T-helper 1 cell treated with Interleukin-12 subunit alpha and Interleukin-12 subunit beta and Interleukin-4 antibody, amounts not matched to agents 30 μg/mL and 1 μg/mL, for 36 hours (primary cell): Measurements from ENCODE around the gene MPC1.

Experiments used
- H3K27ac Mint-ChIP-seq: one replicate; pipeline ENCODE4 v1.8.0; 2021; ENCODE audit warnings: mild to moderate bottlenecking, mixed read lengths
- H3K27me3 Mint-ChIP-seq: one replicate; pipeline ENCODE4 v1.8.0; 2021; ENCODE audit warnings: low read depth, mixed read lengths
- H3K36me3 Mint-ChIP-seq: one replicate; pipeline ENCODE4 v1.8.0; 2021; ENCODE audit warnings: low read depth, mixed read lengths
- H3K4me1 Mint-ChIP-seq: one replicate; pipeline ENCODE4 v1.8.0; 2021; ENCODE audit warnings: low read depth, mixed read lengths
- H3K4me3 Mint-ChIP-seq: one replicate; pipeline ENCODE4 v1.8.0; 2021; ENCODE audit warnings: mild to moderate bottlenecking, moderate library complexity, mixed read lengths
- H3K9me3 Mint-ChIP-seq: one replicate; pipeline ENCODE4 v1.8.0; 2021; ENCODE audit warnings: mixed read lengths

Gene MPC1

GRCh38 chr6:166382933-166383801 is at the start of gene MPC1:
Gene MPC1, minus strand, starts transcription at chr6:166382940. Its CDS starts 64 bp downstream, at chr6:166382876.
- H3K36me3 Mint-ChIP-seq, result no peaks in the 10 kb centered on the region
- H3K9me3 Mint-ChIP-seq, result no peaks in the 10 kb centered on the region
- H3K27me3 Mint-ChIP-seq, result peaks cover 10% of the 10 kb centered on the region
- peaks cover 8% of the 10 kb centered on the region for H3K4me1 Mint-ChIP-seq
- peak within 1 kb of the TSS; percentile 71 for H3K27ac Mint-ChIP-seq
- peak within 1 kb of the TSS; percentile 86 for H3K4me3 Mint-ChIP-seq

- Mint-ChIP-seq H3K27me3 (peaks cover 2% of the 10 kb centered on the region), H3K36me3 (peaks cover 3% of the 10 kb centered on the region), H3K9me3 (no peaks in the 10 kb centered on the region), H3K4me3 (no peak overlapping the region), H3K27ac (no peak overlapping the region), H3K4me1 (no peaks in the 10 kb centered on the region)
These were observed 47.5 kb upstream of the MPC1 start for GRCh38 chr6:166430269-166430668.

DNA sequence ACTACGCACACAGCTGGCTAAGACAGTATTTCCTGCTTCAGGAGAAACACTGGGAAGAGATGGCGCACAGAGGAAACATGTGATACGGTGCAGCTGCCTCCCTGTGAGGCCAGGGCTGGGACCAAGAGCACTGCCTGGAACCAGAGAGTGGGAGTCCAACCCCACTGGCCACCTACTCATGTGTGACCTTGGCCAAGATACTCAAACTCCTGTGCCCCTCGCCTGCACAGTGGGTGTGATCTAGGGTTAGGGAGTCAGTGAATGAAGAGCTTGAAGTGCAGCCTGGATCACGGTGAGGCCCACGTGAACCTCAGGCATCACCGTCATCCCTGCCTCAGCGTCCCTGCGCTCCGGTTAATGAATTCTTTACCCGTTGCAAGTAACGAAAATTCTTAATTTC is 41.7 kb upstream of the MPC1 start:
- Mint-ChIP-seq H3K27ac (no peak overlapping the region), H3K4me1 (peaks cover 18% of the 10 kb centered on the region), H3K4me3 (no peak overlapping the region), H3K36me3 (peaks cover 3% of the 10 kb centered on the region), H3K9me3 (no peaks in the 10 kb centered on the region), H3K27me3 (peaks cover 9% of the 10 kb centered on the region)

DNA sequence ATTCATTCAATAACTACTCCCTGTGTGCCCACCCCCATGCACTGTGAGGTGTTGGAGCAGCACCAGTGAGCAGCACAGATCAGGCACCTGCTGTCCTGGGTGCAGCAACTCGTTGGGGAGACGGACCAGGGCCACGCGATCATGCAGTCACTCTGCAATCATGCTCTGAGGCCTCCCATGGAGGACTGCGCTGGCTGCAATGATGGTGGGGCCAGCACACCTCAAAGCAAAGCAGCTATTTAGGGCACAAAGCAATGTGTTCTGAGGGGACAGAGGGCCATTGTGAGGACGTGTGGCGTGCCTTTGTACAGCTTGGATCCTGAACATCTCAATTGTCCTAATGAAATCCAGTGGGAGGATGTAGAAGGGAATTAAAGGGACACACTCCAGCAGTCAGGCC is 41.0 kb upstream of the MPC1 start:
- Mint-ChIP-seq H3K27ac (no peak overlapping the region), H3K9me3 (no peaks in the 10 kb centered on the region), H3K36me3 (peaks cover 3% of the 10 kb centered on the region), H3K4me1 (peaks cover 25% of the 10 kb centered on the region), H3K27me3 (peaks cover 9% of the 10 kb centered on the region), H3K4me3 (no peak overlapping the region)

GRCh38 chr6:166423051-166423745 is 40.5 kb upstream of the MPC1 start:
- Mint-ChIP-seq H3K27me3 (peaks cover 9% of the 10 kb centered on the region), H3K4me3 (no peak overlapping the region), H3K9me3 (no peaks in the 10 kb centered on the region), H3K27ac (no peak overlapping the region), H3K4me1 (peaks cover 30% of the 10 kb centered on the region), H3K36me3 (peaks cover 8% of the 10 kb centered on the region)

GRCh38 chr6:166422201-166422940 is 39.6 kb upstream of the MPC1 start:
- no peaks in the 10 kb centered on the region for H3K9me3 Mint-ChIP-seq
- H3K27ac Mint-ChIP-seq, result no peak overlapping the region
- peaks cover 35% of the 10 kb centered on the region for H3K4me1 Mint-ChIP-seq
- H3K27me3 Mint-ChIP-seq, result peaks cover 9% of the 10 kb centered on the region
- no peak overlapping the region for H3K4me3 Mint-ChIP-seq
- H3K36me3 Mint-ChIP-seq, result peaks cover 12% of the 10 kb centered on the region

GRCh38 chr6:166420351-166420750 is 37.6 kb upstream of the MPC1 start:
- H3K4me3 Mint-ChIP-seq, result no peak overlapping the region
- peaks cover 18% of the 10 kb centered on the region for H3K9me3 Mint-ChIP-seq
- H3K27me3 Mint-ChIP-seq, result peaks cover 12% of the 10 kb centered on the region
- no peak overlapping the region for H3K27ac Mint-ChIP-seq
- peaks cover 56% of the 10 kb centered on the region for H3K4me1 Mint-ChIP-seq
- H3K36me3 Mint-ChIP-seq, result peaks cover 32% of the 10 kb centered on the region

GRCh38 chr6:166419717-166420116 is 37.0 kb upstream of the MPC1 start:
- peaks cover 10% of the 10 kb centered on the region for H3K27me3 Mint-ChIP-seq
- peaks cover 62% of the 10 kb centered on the region for H3K4me1 Mint-ChIP-seq

GRCh38 chr6:166419286-166419685 is 36.5 kb upstream of the MPC1 start:
- Mint-ChIP-seq H3K9me3 (peaks cover 21% of the 10 kb centered on the region), H3K36me3 (peaks cover 35% of the 10 kb centered on the region), H3K4me3 (peak overlapping the region; percentile 29), H3K27ac (peak overlapping the region; percentile 82), H3K4me1 (peaks cover 66% of the 10 kb centered on the region), H3K27me3 (peaks cover 10% of the 10 kb centered on the region)

More at GRCh38 chr6:166419717-166420116, 37.0 kb upstream of the MPC1 start:
- Mint-ChIP-seq H3K4me3 (peak overlapping the region; percentile 29), H3K36me3 (peaks cover 35% of the 10 kb centered on the region), H3K27ac (peak overlapping the region; percentile 82), H3K9me3 (peaks cover 21% of the 10 kb centered on the region)

DNA sequence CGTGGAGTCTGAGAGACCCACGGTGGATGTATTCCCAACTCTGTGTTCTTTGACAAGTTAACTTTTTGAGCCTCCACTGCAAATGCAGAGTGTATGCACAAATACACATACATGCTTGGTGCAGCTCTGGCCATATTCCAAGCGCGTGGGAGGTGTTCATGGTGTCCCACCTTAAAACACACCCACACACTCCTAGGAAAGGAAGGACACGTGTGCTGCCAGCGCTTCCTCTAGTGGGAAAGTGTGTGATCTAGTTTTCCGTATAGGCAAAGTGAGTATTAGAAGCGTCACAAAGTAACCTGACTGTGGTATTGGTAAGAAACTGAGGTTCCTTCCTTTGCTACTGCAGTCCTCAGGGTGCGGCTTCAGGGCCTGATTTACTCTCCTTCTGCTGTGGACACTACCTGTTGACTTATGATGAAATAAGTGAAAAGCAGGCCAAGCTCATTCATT is 36.0 kb upstream of the MPC1 start:
- peaks cover 35% of the 10 kb centered on the region for H3K36me3 Mint-ChIP-seq
- peaks cover 66% of the 10 kb centered on the region for H3K4me1 Mint-ChIP-seq
- peaks cover 10% of the 10 kb centered on the region for H3K27me3 Mint-ChIP-seq
- H3K27ac Mint-ChIP-seq, result peak overlapping the region; percentile 82
- peak overlapping the region; percentile 14 for H3K4me3 Mint-ChIP-seq
- H3K9me3 Mint-ChIP-seq, result peaks cover 21% of the 10 kb centered on the region

DNA sequence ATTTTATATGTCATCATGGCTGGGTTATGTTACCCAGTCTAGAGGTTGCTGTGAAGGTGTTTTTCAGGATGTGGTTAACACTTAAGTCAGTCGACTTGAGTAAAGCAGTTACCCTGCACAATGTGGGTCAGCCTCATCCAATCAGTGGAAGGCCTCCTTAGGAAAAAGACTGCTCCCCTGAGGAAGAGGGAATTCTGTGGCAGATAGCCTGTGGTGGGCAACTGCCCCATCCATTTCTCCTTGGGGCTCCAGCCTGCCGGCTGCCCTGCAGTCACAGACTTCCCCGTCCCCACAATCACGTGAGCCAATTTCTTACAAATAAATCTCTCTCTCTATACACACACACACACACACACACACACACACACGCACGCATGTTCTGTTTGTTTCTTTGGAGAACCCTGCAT is 34.5 kb upstream of the MPC1 start:
- Mint-ChIP-seq H3K4me3 (peak overlapping the region; percentile 41), H3K27me3 (peaks cover 12% of the 10 kb centered on the region), H3K9me3 (peaks cover 21% of the 10 kb centered on the region), H3K27ac (peak overlapping the region; percentile 66), H3K36me3 (peaks cover 35% of the 10 kb centered on the region), H3K4me1 (peaks cover 66% of the 10 kb centered on the region)

DNA sequence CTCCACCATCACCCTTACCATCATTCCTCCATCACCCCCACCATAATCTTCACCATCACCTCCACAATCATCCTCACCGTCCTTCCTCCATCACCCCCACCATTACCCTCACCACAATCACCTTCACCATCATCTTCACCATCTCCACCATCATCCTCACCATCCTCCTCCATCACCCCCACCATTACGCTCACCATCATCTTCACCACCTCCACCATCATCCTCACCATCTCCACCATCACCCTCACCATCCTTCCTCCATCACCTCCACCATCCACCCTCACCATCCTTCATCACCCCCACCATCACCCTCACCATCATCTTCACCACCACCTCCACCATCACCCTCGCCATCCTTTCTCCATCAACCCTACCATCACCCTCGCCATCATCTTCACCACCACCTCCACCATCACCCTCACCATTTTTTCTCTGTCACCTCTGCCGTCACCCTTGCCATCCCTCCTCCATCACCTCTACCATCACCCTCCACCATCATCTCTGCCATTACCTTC is 33.1 kb upstream of the MPC1 start:
- Mint-ChIP-seq H3K4me3 (peak overlapping the region; percentile 41), H3K9me3 (peaks cover 21% of the 10 kb centered on the region), H3K4me1 (peaks cover 72% of the 10 kb centered on the region), H3K27me3 (peaks cover 13% of the 10 kb centered on the region), H3K27ac (peak overlapping the region; percentile 66), H3K36me3 (peaks cover 35% of the 10 kb centered on the region)

DNA sequence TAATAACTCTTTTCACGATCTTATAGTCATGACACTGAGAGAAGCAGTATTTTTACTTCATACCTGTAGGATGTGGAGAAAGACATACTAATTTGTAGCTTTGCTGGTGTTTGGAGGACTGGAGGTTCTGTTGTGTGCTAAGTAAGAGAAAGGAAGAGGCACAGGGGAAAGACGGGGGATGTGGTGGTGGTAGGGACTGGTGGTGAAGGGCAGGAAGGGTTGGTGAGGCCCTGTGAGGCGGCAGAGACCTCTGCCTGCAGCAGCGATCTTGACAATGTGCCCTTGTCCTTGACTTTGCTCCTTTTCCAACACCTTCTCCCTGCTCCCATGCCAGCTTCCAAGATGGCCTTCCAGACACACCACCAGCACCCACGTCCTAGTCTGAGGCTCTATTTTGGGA is 32.6 kb upstream of the MPC1 start:
- Mint-ChIP-seq H3K4me3 (peak overlapping the region; percentile 28), H3K4me1 (peaks cover 73% of the 10 kb centered on the region), H3K36me3 (peaks cover 34% of the 10 kb centered on the region), H3K9me3 (peaks cover 21% of the 10 kb centered on the region), H3K27ac (peak overlapping the region; percentile 66), H3K27me3 (peaks cover 16% of the 10 kb centered on the region)

GRCh38 chr6:166413491-166413951 is 30.8 kb upstream of the MPC1 start:
- H3K4me3 Mint-ChIP-seq, result no peak overlapping the region
- H3K27me3 Mint-ChIP-seq, result peaks cover 24% of the 10 kb centered on the region
- peaks cover 57% of the 10 kb centered on the region for H3K4me1 Mint-ChIP-seq
- no peak overlapping the region for H3K27ac Mint-ChIP-seq
- peaks cover 21% of the 10 kb centered on the region for H3K9me3 Mint-ChIP-seq
- peaks cover 30% of the 10 kb centered on the region for H3K36me3 Mint-ChIP-seq
